Activated B cell treated with CpG ODN at 0.5 μM for 24 hours (primary cell): ENCODE data around the gene WFIKKN2. TPM values are rescaled to one million over a fixed set of nuclear protein-coding genes. Genes with fewer than 3 reads are reported as not detected.

Experiments
- ATAC-seq: fragments of 200-7000 bp; cut with Tn5 transposase; one replicate; pipeline ENCODE4 v1.10.0; 2021; ENCODE audit warnings: low read depth, mild to moderate bottlenecking, moderate library complexity
- CTCF ChIA-PET: fragments of 350-600 bp; sonication (Branson Sonifier 250); formaldehyde crosslinking; loops from one replicate; lab custom pipeline; 2021; ENCODE audit warnings: antibody characterized with exemption; lab: Charles Lee
- POLR2A ChIA-PET: fragments of 350-600 bp; sonication (Branson Sonifier 250); formaldehyde crosslinking; loops from one replicate; lab custom pipeline; 2021; ENCODE audit warnings: antibody characterized with exemption; lab: Charles Lee
- DNase-seq: peaks from one replicate; pipeline ENCODE4 v3.0.0; 2022
- H3K27ac Mint-ChIP-seq: one replicate; pipeline ENCODE4 v1.8.0; 2020; ENCODE audit warnings: mixed read lengths
- H3K27me3 Mint-ChIP-seq: one replicate; pipeline ENCODE4 v1.8.0; 2021; ENCODE audit warnings: mixed read lengths
- H3K36me3 Mint-ChIP-seq: one replicate; pipeline ENCODE4 v1.8.0; 2021; ENCODE audit warnings: low read depth, mixed read lengths
- H3K4me1 Mint-ChIP-seq: one replicate; pipeline ENCODE4 v1.8.0; 2021; ENCODE audit warnings: mixed read lengths
- H3K4me3 Mint-ChIP-seq: one replicate; pipeline ENCODE4 v1.8.0; 2020; ENCODE audit warnings: mild to moderate bottlenecking, mixed read lengths
- H3K9me3 Mint-ChIP-seq: one replicate; pipeline ENCODE4 v1.8.0; 2020; ENCODE audit warnings: mixed read lengths
- intact Hi-C: fragments of 100-400 bp; cut with micrococcal nuclease; formaldehyde crosslinking; loops from one replicate; pipeline ENCODE4 v1.15.1; 2024
- total RNA-seq: library from RNA; stranded (reverse); gene quantifications from 2 replicates; pipeline ENCODE4 v1.2.3, GENCODE V29; 2022
- TF ChIP-seq, protein P1 (sequence below): fragments of 200-600 bp; IDR thresholded peaks from one replicate; pipeline ENCODE4 v1.8.0; 2022; ENCODE audit warnings: antibody characterized with exemption, mild to moderate bottlenecking

The WFIKKN2 gene
- total RNA-seq, 1 donor from 2014 or later: not detected

GRCh38 chr17:50817838-50818237 lies 17.5 kb upstream of the WFIKKN2 start:
- no peak overlapping the region for H3K27ac Mint-ChIP-seq
- no peaks in the 10 kb centered on the region for H3K4me1 Mint-ChIP-seq
- H3K9me3 Mint-ChIP-seq: no peaks in the 10 kb centered on the region
- DNase-seq (no peak), ATAC-seq (no peak)
- POLR2A ChIA-PET: no interaction called here
- no peaks in the 10 kb centered on the region for H3K36me3 Mint-ChIP-seq
- CTCF ChIA-PET: interaction anchor here (1.1 kb wide), 1 partner anchor 130 kb away, joined by 3 read pairs; no protein-coding TSS in a partner anchor
- intact Hi-C loops: loop anchor here (1.0 kb wide), 1 partner anchor 138 kb away; no protein-coding TSS in a partner anchor
- peaks cover 20% of the 10 kb centered on the region for H3K27me3 Mint-ChIP-seq
- no peak overlapping the region for H3K4me3 Mint-ChIP-seq
- TF ChIP-seq, protein P1, sequence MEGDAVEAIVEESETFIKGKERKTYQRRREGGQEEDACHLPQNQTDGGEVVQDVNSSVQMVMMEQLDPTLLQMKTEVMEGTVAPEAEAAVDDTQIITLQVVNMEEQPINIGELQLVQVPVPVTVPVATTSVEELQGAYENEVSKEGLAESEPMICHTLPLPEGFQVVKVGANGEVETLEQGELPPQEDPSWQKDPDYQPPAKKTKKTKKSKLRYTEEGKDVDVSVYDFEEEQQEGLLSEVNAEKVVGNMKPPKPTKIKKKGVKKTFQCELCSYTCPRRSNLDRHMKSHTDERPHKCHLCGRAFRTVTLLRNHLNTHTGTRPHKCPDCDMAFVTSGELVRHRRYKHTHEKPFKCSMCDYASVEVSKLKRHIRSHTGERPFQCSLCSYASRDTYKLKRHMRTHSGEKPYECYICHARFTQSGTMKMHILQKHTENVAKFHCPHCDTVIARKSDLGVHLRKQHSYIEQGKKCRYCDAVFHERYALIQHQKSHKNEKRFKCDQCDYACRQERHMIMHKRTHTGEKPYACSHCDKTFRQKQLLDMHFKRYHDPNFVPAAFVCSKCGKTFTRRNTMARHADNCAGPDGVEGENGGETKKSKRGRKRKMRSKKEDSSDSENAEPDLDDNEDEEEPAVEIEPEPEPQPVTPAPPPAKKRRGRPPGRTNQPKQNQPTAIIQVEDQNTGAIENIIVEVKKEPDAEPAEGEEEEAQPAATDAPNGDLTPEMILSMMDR: no peak

GRCh38 chr17:50818261-50818660 lies 17.1 kb upstream of the WFIKKN2 start:
- no peak for DNase-seq
- Mint-ChIP-seq H3K4me3 (no peak overlapping the region), H3K9me3 (no peaks in the 10 kb centered on the region), H3K27me3 (peaks cover 16% of the 10 kb centered on the region), H3K36me3 (no peaks in the 10 kb centered on the region), H3K27ac (no peak overlapping the region), H3K4me1 (no peaks in the 10 kb centered on the region)
- CTCF ChIA-PET: no interaction called here
- intact Hi-C loops: no loop called here
- ATAC-seq: no peak
- POLR2A ChIA-PET: no interaction called here
- TF ChIP-seq, protein P1: no peak

GRCh38 chr17:50818921-50819657 lies 16.3 kb upstream of the WFIKKN2 start:
- DNase-seq (no peak), ATAC-seq (no peak)
- H3K4me1 Mint-ChIP-seq: no peaks in the 10 kb centered on the region
- H3K9me3 Mint-ChIP-seq: peaks cover 5% of the 10 kb centered on the region
- ChIA-PET POLR2A (no interaction called here), CTCF (no interaction called here)
- no peak overlapping the region for H3K4me3 Mint-ChIP-seq
- TF ChIP-seq, protein P1: no peak
- intact Hi-C loops: no loop called here
- H3K27ac Mint-ChIP-seq: no peak overlapping the region
- no peaks in the 10 kb centered on the region for H3K36me3 Mint-ChIP-seq
- peaks cover 16% of the 10 kb centered on the region for H3K27me3 Mint-ChIP-seq

- no peak for ATAC-seq
Measured at GRCh38 chr17:50820651-50821050, 14.7 kb upstream of the WFIKKN2 start.

GRCh38 chr17:50822550-50822949 lies 12.8 kb upstream of the WFIKKN2 start:
- ATAC-seq (no peak), DNase-seq (no peak)
- Mint-ChIP-seq H3K36me3 (no peaks in the 10 kb centered on the region), H3K27me3 (peaks cover 11% of the 10 kb centered on the region), H3K4me1 (no peaks in the 10 kb centered on the region), H3K27ac (no peak overlapping the region), H3K4me3 (no peak overlapping the region), H3K9me3 (peaks cover 8% of the 10 kb centered on the region)
- TF ChIP-seq, protein P1: no peak
- CTCF ChIA-PET: no interaction called here
- POLR2A ChIA-PET: no interaction called here
- intact Hi-C loops: no loop called here

More at GRCh38 chr17:50820651-50821050, 14.7 kb upstream of the WFIKKN2 start:
- H3K36me3 Mint-ChIP-seq: no peaks in the 10 kb centered on the region
- H3K27ac Mint-ChIP-seq: no peak overlapping the region
- ChIA-PET CTCF (no interaction called here), POLR2A (no interaction called here)
- TF ChIP-seq, protein P1: no peak
- no peaks in the 10 kb centered on the region for H3K4me1 Mint-ChIP-seq
- H3K27me3 Mint-ChIP-seq: peaks cover 14% of the 10 kb centered on the region
- H3K4me3 Mint-ChIP-seq: no peak overlapping the region
- H3K9me3 Mint-ChIP-seq: peaks cover 8% of the 10 kb centered on the region
- intact Hi-C loops: no loop called here
- DNase-seq: no peak
